HG02884 (cell line): ENCODE data around the gene AAK1.

Experiments
- ATAC-seq: cut with Tn5 transposase; IDR thresholded peaks from one replicate; pipeline ENCODE4 v1.9.1; 2021; ENCODE audit warnings: mild to moderate bottlenecking, moderate library complexity; ENCODE audit not compliant: unreplicated experiment

The AAK1 gene

GRCh38 chr2:69499242-69499641 is 144.3 kb downstream of the AAK1 start:
- peak; percentile 60 for ATAC-seq

GRCh38 chr2:69495861-69496260 is 147.7 kb downstream of the AAK1 start:
- ATAC-seq: no peak

- ATAC-seq: no peak
Observed at GRCh38 chr2:69495008-69495407, 148.5 kb downstream of the AAK1 start.

- ATAC-seq: no peak
Observed at GRCh38 chr2:69494126-69494525, 149.4 kb downstream of the AAK1 start.

GRCh38 chr2:69493268-69493667 is 150.3 kb downstream of the AAK1 start:
- no peak for ATAC-seq

GRCh38 chr2:69491864-69492263 is 151.7 kb downstream of the AAK1 start:
- no peak for ATAC-seq

- no peak for ATAC-seq
Observed at GRCh38 chr2:69490486-69490885, 153.1 kb downstream of the AAK1 start.

- ATAC-seq: no peak
Observed at GRCh38 chr2:69489793-69490192, 153.7 kb downstream of the AAK1 start.

GRCh38 chr2:69483696-69484095 is 159.8 kb downstream of the AAK1 start:
- no peak for ATAC-seq

- no peak for ATAC-seq
Observed at GRCh38 chr2:69483024-69483423, 160.5 kb downstream of the AAK1 start.

GRCh38 chr2:69482471-69482870 is 161.1 kb downstream of the AAK1 start:
- no peak for ATAC-seq

GRCh38 chr2:69481421-69481820 is 162.1 kb downstream of the AAK1 start:
- ATAC-seq: no peak

GRCh38 chr2:69477627-69478026 is 165.9 kb downstream of the AAK1 start:
- no peak for ATAC-seq

- no peak for ATAC-seq
Observed at GRCh38 chr2:69474688-69475087, 168.9 kb downstream of the AAK1 start.

GRCh38 chr2:69471793-69472192 is 171.7 kb downstream of the AAK1 start:
- ATAC-seq: no peak

GRCh38 chr2:69470911-69471310 is 172.6 kb downstream of the AAK1 start:
- ATAC-seq: no peak

- no peak for ATAC-seq
Observed at GRCh38 chr2:69469784-69470183, 173.8 kb downstream of the AAK1 start.

- no peak for ATAC-seq
Observed at GRCh38 chr2:69469375-69469774, 174.2 kb downstream of the AAK1 start.

GRCh38 chr2:69466728-69467127 is 176.8 kb downstream of the AAK1 start:
- no peak for ATAC-seq

- ATAC-seq: no peak
Observed at GRCh38 chr2:69465513-69466456, 177.8 kb downstream of the AAK1 start.

- ATAC-seq: no peak
Observed at GRCh38 chr2:69464575-69464974, 179.0 kb downstream of the AAK1 start.

GRCh38 chr2:69462780-69463179 is 180.8 kb downstream of the AAK1 start:
- ATAC-seq: no peak

GRCh38 chr2:69461404-69461803 is 182.1 kb downstream of the AAK1 start:
- ATAC-seq: no peak
